ENCODE results near the gene AK8.

DNA sequence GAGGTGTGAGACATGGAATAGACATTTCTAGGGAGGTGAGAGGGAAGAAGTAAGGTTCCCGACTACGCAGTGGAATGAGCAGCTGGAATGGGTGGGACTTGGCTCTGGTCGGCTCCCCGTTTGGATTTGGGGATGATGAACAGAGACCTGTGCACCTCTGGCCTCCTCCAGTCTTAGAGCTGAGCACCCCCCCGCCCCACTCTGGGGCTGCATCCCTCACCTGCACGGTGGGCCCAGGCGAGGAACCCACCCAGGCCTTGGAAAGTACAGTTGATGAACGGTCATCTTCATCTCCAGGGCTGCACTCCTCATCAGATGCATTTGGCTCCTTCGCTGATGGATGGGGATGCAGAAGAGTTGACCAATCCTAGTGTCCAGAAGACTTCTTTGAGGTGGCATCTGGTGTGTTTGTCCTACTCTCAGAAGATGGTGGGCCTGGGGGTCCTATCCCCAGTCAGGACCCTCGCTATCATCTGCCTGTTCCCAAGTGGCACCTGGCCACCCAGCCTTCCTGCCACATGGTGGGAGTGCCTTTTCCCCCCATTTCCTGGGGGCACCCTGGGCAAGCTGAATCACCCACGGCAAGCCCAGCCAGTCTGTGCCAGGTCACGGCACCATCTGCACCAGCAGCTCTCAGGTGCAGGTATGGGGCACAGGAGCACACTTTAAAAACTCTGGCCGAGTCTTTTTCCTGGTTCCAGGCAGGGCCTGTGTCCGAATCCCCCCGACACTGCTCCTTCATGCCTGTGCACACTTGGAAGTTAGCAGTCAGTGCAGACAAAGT, 137.4 kb downstream of the AK8 start:
- TF ChIP-seq POLR2AphosphoS5 (IDR thresholded peaks at IDR 0.05) (no peak), POLR2A (IDR thresholded peaks at IDR 0.05) (no peak), EP300 (IDR thresholded peaks at IDR 0.05; ENCODE audit: low read depth) (no peak)
- TF ChIP-seq, protein P1, sequence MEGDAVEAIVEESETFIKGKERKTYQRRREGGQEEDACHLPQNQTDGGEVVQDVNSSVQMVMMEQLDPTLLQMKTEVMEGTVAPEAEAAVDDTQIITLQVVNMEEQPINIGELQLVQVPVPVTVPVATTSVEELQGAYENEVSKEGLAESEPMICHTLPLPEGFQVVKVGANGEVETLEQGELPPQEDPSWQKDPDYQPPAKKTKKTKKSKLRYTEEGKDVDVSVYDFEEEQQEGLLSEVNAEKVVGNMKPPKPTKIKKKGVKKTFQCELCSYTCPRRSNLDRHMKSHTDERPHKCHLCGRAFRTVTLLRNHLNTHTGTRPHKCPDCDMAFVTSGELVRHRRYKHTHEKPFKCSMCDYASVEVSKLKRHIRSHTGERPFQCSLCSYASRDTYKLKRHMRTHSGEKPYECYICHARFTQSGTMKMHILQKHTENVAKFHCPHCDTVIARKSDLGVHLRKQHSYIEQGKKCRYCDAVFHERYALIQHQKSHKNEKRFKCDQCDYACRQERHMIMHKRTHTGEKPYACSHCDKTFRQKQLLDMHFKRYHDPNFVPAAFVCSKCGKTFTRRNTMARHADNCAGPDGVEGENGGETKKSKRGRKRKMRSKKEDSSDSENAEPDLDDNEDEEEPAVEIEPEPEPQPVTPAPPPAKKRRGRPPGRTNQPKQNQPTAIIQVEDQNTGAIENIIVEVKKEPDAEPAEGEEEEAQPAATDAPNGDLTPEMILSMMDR (IDR thresholded peaks at IDR 0.05) = no peak

All from transverse colon (tissue), 4 donors.